HG02678 (cell line): ENCODE measurements around the gene APRT.

Experiments used
- ATAC-seq: cut with Tn5 transposase; IDR thresholded peaks from one replicate; pipeline ENCODE4 v1.9.1; 2021; ENCODE audit warnings: mild to moderate bottlenecking, moderate library complexity; ENCODE audit not compliant: unreplicated experiment

Gene APRT

GRCh38 chr16:88760424-88761142, 51.1 kb downstream of the APRT start:
- ATAC-seq = no peak

- ATAC-seq = no peak
Observed at GRCh38 chr16:88759976-88760350, 51.8 kb downstream of the APRT start.
